HepG2 (cell line): ENCODE data around the gene NOTCH4. TPM values are rescaled to one million over a fixed set of nuclear protein-coding genes. Genes with fewer than 3 reads are reported as not detected.

Experiments used
- CEBPG ChIP-seq: IDR thresholded peaks from 2 replicates; pipeline ENCODE4 v1.6.1; 2016
- FOXA1 ChIP-seq, 2 experiments: fragments of 450-650 bp in 1 of 2; sonication (generic) in 1 of 2; formaldehyde crosslinking in 1 of 2; IDR thresholded peaks; 2 replicates each; pipeline versions ENCODE4 v1.4.0 to v1.6.1; 2016 to 2020; ENCODE audit warnings: missing genetic modification reagents in 1 of 2
- MAF1 ChIP-seq: sonication (generic); formaldehyde crosslinking; IDR thresholded peaks from 2 replicates; pipeline ENCODE4 v1.5.0; 2020; ENCODE audit warnings: missing genetic modification reagents, borderline replicate concordance
- NFYC ChIP-seq: IDR thresholded peaks from 2 replicates; pipeline ENCODE4 v1.6.1; 2016; ENCODE audit warnings: missing genetic modification reagents, missing compliant biosample characterization
- POLR2G ChIP-seq: fragments of 200-400 bp; formaldehyde crosslinking; IDR thresholded peaks from 2 replicates; pipeline ENCODE4 v1.6.1; 2018; ENCODE audit warnings: mild to moderate bottlenecking, low read depth, low read length, moderate library complexity
- SKI ChIP-seq: fragments of 450-650 bp; IDR thresholded peaks from one replicate; pipeline ENCODE4 v1.6.1; 2018; ENCODE audit warnings: mild to moderate bottlenecking; ENCODE audit not compliant: partially characterized antibody
- ZNF749 ChIP-seq: sonication (generic); formaldehyde crosslinking; IDR thresholded peaks from 2 replicates; pipeline ENCODE4 v1.8.0; 2022; ENCODE audit warnings: mild to moderate bottlenecking, missing genetic modification reagents, moderate library complexity, borderline replicate concordance
- ZNF75D ChIP-seq: sonication (generic); formaldehyde crosslinking; IDR thresholded peaks from 2 replicates; pipeline ENCODE4 v1.8.1; 2023; ENCODE audit warnings: missing genetic modification reagents, mild to moderate bottlenecking, borderline replicate concordance
- ZNF790 ChIP-seq: sonication (generic); formaldehyde crosslinking; IDR thresholded peaks from 2 replicates; pipeline ENCODE4 v1.8.0; 2022; ENCODE audit warnings: missing genetic modification reagents, mild to moderate bottlenecking, borderline replicate concordance
- polyA plus RNA-seq, 8 experiments: library from polyadenylated mRNA; depleted of rRNA in 3 of 8; stranded (reverse) in 7 of 8; unstranded in 1 of 8; fragments of >200 nt; fragmentation: Illumina TruSeq in 4 of 8; extraction: Trizol in 4 of 8; gene quantifications; 2 replicates each; pipeline versions ENCODE4 v1.2.1 to v1.2.3, GENCODE V29; 2011 to 2016; ENCODE audit warnings: low read depth in 4 of 8, missing spikeins in 1 of 8, mixed read lengths in 1 of 8; ENCODE audit not compliant: insufficient read depth in 1 of 8
- total RNA-seq, 5 experiments: library from RNA; depleted of rRNA; stranded (reverse); fragments of >200 nt; fragmentation: Illumina TruSeq; extraction: Trizol; gene quantifications; 2 replicates each; pipeline ENCODE4 v1.2.3, GENCODE V29; 2016; ENCODE audit warnings: low read depth in 1 of 5
- TF ChIP-seq, protein P1 (sequence below): sonication (generic); formaldehyde crosslinking; IDR thresholded peaks from 2 replicates; pipeline ENCODE4 v1.4.0; 2020; ENCODE audit warnings: low read depth, mild to moderate bottlenecking, missing genetic modification reagents
- TF ChIP-seq, protein P2 (sequence below): sonication (generic); formaldehyde crosslinking; conservative IDR thresholded peaks from 2 replicates; pipeline ENCODE4 v1.4.0; 2020; ENCODE audit warnings: missing genetic modification reagents
- TF ChIP-seq, protein P3 (sequence below): IDR thresholded peaks from 2 replicates; pipeline ENCODE4 v1.6.1; 2016; ENCODE audit warnings: low read depth, borderline replicate concordance
- TF ChIP-seq, protein P4 (sequence below): sonication (generic); formaldehyde crosslinking; IDR thresholded peaks from 2 replicates; pipeline ENCODE4 v1.5.0; 2020; ENCODE audit warnings: mild to moderate bottlenecking, missing genetic modification reagents, borderline replicate concordance
- TF ChIP-seq, protein P5 (sequence below): sonication (generic); formaldehyde crosslinking; IDR thresholded peaks from 2 replicates; pipeline ENCODE4 v1.8.0; 2022; ENCODE audit warnings: low read depth, missing genetic modification reagents

The NOTCH4 gene
- total and polyA plus RNA-seq, 2 of the 13 experiments (the other 11 are each of a cell fraction or from before 2014, with no cell fraction given) = 0.51 to 0.83 TPM

DNA sequence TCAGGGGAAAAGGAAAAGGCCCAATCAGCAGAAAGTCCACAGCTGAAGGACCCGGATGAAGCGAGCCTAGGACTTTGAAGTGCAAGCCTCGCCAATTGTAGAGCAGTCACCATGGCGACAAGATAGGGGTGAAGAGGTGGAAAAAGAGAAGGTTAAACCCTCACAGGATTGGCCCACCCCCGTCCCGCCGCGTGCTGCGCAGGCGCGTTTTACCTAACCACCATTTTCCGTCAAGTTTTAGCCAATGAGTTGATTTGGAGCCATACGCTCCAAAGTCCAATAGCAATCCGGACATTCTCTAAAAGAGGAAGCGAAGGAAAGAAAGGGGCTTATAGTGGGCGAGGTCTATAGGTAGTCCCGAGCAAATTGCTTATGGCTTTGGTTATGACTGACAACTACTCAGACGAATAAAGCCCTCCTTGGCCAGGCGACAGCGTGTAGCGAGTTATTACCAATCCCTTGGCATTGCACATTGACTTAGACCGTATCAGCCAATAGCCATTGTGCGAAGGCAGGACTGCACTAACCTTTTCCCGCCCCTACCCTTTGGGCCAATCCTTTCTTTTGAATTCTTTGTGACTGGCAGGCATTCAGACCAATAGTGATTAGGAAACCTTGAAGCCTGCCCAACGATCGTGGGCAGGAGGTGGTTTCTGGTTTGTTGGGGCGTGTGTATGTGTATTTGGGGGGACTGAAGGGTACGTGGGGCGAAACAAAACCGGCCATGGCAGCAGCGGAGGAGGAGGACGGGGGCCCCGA is 45.9 kb downstream of the NOTCH4 start, which contains the start of gene RNF5 (continued):
- TF ChIP-seq, protein P1, sequence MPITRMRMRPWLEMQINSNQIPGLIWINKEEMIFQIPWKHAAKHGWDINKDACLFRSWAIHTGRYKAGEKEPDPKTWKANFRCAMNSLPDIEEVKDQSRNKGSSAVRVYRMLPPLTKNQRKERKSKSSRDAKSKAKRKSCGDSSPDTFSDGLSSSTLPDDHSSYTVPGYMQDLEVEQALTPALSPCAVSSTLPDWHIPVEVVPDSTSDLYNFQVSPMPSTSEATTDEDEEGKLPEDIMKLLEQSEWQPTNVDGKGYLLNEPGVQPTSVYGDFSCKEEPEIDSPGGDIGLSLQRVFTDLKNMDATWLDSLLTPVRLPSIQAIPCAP (CRISPR knock-in tag) = no peak
- peak; percentile 36; the same call in 1 of the 2 replicates for TF ChIP-seq CEBPG (CRISPR knock-in tag)
- TF ChIP-seq FOXA1 (IDR thresholded peaks at IDR 0.05) = no peak
- peak; percentile 69 for TF ChIP-seq FOXA1 (CRISPR knock-in tag; IDR thresholded peaks at IDR 0.05)
- peak; percentile 91 for TF ChIP-seq NFYC
- TF ChIP-seq MAF1 = no peak
- TF ChIP-seq, protein P2, sequence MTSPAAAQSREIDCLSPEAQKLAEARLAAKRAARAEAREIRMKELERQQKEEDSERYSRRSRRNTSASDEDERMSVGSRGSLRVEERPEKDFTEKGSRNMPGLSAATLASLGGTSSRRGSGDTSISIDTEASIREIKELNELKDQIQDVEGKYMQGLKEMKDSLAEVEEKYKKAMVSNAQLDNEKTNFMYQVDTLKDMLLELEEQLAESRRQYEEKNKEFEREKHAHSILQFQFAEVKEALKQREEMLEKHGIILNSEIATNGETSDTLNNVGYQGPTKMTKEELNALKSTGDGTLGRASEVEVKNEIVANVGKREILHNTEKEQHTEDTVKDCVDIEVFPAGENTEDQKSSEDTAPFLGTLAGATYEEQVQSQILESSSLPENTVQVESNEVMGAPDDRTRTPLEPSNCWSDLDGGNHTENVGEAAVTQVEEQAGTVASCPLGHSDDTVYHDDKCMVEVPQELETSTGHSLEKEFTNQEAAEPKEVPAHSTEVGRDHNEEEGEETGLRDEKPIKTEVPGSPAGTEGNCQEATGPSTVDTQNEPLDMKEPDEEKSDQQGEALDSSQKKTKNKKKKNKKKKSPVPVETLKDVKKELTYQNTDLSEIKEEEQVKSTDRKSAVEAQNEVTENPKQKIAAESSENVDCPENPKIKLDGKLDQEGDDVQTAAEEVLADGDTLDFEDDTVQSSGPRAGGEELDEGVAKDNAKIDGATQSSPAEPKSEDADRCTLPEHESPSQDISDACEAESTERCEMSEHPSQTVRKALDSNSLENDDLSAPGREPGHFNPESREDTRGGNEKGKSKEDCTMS (CRISPR knock-in tag) = no peak
- TF ChIP-seq, protein P3, sequence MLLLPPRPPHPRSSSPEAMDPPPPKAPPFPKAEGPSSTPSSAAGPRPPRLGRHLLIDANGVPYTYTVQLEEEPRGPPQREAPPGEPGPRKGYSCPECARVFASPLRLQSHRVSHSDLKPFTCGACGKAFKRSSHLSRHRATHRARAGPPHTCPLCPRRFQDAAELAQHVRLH (CRISPR knock-in tag) = 0 out of 2 replicates have a peak, but pooled peaks have one; percentile 54
- TF ChIP-seq, protein P4, sequence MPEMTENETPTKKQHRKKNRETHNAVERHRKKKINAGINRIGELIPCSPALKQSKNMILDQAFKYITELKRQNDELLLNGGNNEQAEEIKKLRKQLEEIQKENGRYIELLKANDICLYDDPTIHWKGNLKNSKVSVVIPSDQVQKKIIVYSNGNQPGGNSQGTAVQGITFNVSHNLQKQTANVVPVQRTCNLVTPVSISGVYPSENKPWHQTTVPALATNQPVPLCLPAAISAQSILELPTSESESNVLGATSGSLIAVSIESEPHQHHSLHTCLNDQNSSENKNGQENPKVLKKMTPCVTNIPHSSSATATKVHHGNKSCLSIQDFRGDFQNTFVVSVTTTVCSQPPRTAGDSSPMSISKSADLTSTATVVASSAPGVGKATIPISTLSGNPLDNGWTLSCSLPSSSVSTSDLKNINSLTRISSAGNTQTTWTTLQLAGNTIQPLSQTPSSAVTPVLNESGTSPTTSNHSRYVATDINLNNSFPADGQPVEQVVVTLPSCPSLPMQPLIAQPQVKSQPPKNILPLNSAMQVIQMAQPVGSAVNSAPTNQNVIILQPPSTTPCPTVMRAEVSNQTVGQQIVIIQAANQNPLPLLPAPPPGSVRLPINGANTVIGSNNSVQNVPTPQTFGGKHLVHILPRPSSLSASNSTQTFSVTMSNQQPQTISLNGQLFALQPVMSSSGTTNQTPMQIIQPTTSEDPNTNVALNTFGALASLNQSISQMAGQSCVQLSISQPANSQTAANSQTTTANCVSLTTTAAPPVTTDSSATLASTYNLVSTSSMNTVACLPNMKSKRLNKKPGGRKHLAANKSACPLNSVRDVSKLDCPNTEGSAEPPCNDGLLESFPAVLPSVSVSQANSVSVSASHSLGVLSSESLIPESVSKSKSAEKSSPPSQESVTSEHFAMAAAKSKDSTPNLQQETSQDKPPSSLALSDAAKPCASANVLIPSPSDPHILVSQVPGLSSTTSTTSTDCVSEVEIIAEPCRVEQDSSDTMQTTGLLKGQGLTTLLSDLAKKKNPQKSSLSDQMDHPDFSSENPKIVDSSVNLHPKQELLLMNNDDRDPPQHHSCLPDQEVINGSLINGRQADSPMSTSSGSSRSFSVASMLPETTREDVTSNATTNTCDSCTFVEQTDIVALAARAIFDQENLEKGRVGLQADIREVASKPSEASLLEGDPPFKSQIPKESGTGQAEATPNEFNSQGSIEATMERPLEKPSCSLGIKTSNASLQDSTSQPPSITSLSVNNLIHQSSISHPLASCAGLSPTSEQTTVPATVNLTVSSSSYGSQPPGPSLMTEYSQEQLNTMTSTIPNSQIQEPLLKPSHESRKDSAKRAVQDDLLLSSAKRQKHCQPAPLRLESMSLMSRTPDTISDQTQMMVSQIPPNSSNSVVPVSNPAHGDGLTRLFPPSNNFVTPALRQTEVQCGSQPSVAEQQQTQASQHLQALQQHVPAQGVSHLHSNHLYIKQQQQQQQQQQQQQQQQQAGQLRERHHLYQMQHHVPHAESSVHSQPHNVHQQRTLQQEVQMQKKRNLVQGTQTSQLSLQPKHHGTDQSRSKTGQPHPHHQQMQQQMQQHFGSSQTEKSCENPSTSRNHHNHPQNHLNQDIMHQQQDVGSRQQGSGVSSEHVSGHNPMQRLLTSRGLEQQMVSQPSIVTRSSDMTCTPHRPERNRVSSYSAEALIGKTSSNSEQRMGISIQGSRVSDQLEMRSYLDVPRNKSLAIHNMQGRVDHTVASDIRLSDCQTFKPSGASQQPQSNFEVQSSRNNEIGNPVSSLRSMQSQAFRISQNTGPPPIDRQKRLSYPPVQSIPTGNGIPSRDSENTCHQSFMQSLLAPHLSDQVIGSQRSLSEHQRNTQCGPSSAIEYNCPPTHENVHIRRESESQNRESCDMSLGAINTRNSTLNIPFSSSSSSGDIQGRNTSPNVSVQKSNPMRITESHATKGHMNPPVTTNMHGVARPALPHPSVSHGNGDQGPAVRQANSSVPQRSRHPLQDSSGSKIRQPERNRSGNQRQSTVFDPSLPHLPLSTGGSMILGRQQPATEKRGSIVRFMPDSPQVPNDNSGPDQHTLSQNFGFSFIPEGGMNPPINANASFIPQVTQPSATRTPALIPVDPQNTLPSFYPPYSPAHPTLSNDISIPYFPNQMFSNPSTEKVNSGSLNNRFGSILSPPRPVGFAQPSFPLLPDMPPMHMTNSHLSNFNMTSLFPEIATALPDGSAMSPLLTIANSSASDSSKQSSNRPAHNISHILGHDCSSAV = no peak
- TF ChIP-seq ZNF790 (CRISPR knock-in tag) = no peak
- no peak for TF ChIP-seq ZNF75D (CRISPR knock-in tag)
- TF ChIP-seq, protein P5, sequence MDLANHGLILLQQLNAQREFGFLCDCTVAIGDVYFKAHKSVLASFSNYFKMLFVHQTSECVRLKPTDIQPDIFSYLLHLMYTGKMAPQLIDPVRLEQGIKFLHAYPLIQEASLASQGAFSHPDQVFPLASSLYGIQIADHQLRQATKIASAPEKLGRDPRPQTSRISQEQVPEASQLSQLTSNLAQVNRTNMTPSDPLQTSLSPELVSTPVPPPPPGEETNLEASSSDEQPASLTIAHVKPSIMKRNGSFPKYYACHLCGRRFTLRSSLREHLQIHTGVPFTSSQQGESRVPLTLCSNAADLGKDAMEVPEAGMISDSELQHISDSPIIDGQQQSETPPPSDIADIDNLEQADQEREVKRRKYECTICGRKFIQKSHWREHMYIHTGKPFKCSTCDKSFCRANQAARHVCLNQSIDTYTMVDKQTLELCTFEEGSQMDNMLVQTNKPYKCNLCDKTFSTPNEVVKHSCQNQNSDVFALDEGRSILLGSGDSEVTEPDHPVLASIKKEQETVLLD (CRISPR knock-in tag) = no peak
- TF ChIP-seq ZNF749 (CRISPR knock-in tag) = no peak
- TF ChIP-seq SKI = no peak
- TF ChIP-seq POLR2G = no peak; the same call in 1 of the 2 replicates
